Neuronal stem cell (in vitro differentiated cells): ENCODE measurements around the gene PSTPIP1.

Experiments
- DNase-seq: peaks from one replicate; pipeline ENCODE4 v3.0.0-alpha.2; 2013; ENCODE audit warnings: low spot score
- H2AFZ ChIP-seq: one replicate; pipeline ENCODE4 v1.6.1; 2013; ENCODE audit warnings: mild to moderate bottlenecking, low read length, inconsistent platforms
- H2AK5ac ChIP-seq: 2 replicates; pipeline ENCODE4 v1.6.1; 2013; ENCODE audit warnings: low read depth, mild to moderate bottlenecking, inconsistent platforms, low read length, moderate library complexity, mixed read lengths
- H2BK120ac ChIP-seq: 2 replicates; pipeline ENCODE4 v1.6.1; 2013; ENCODE audit warnings: low read depth, mild to moderate bottlenecking, inconsistent platforms, low read length, moderate library complexity, mixed read lengths
- H2BK12ac ChIP-seq: one replicate; pipeline ENCODE4 v1.6.1; 2013; ENCODE audit warnings: low read length, inconsistent platforms
- H2BK15ac ChIP-seq: 2 replicates; pipeline ENCODE4 v1.6.1; 2013; ENCODE audit warnings: mild to moderate bottlenecking, low read length, inconsistent platforms, mixed read lengths
- H2BK5ac ChIP-seq: one replicate; pipeline ENCODE4 v1.6.1; 2013; ENCODE audit warnings: inconsistent platforms, mild to moderate bottlenecking, low read length, moderate library complexity
- H3K14ac ChIP-seq: one replicate; pipeline ENCODE4 v1.6.1; 2013; ENCODE audit warnings: low read length, inconsistent platforms
- H3K18ac ChIP-seq: 2 replicates; pipeline ENCODE4 v1.6.1; 2013; ENCODE audit warnings: low read length, inconsistent platforms
- H3K23ac ChIP-seq: 2 replicates; pipeline ENCODE4 v1.6.1; 2013; ENCODE audit warnings: low read depth, mild to moderate bottlenecking, mixed read lengths, low read length, inconsistent platforms; ENCODE audit not compliant: poor library complexity
- H3K27ac ChIP-seq: replicated peaks from 3 replicates; pipeline ENCODE4 v1.5.1; 2013; ENCODE audit warnings: low read length, inconsistent platforms
- H3K27me3 ChIP-seq, 3 experiments: 2 replicates each; pipeline ENCODE4 v1.6.1; 2013; ENCODE audit warnings: low read length in 3 of 3, mild to moderate bottlenecking in 2 of 3, inconsistent platforms in 1 of 3, low read depth in 1 of 3, mixed read lengths in 1 of 3, moderate library complexity in 1 of 3; ENCODE audit not compliant: control insufficient read depth in 3 of 3, insufficient read depth in 3 of 3
- H3K36me3 ChIP-seq, 2 donors: replicated peaks in 1 of 2; 2 replicates each; pipeline ENCODE4 v1.6.1; 2013; ENCODE audit warnings: low read length in 2 of 2; ENCODE audit not compliant: control insufficient read depth in 2 of 2, insufficient read depth in 2 of 2
- H3K4ac ChIP-seq: 2 replicates; pipeline ENCODE4 v1.6.1; 2013; ENCODE audit warnings: inconsistent platforms, mild to moderate bottlenecking, low read length, moderate library complexity
- H3K4me1 ChIP-seq, 2 donors: 1 replicate in 1 of 2; 2 replicates in 1 of 2; pipeline ENCODE4 v1.6.1; 2013; ENCODE audit warnings: low read length in 2 of 2, low read depth in 1 of 2; ENCODE audit not compliant: control insufficient read depth in 2 of 2, insufficient read depth in 1 of 2
- H3K4me2 ChIP-seq: one replicate; pipeline ENCODE4 v1.6.1; 2013; ENCODE audit warnings: mild to moderate bottlenecking, low read length, inconsistent platforms; ENCODE audit not compliant: insufficient read depth, poor library complexity, severe bottlenecking
- H3K4me3 ChIP-seq, 2 donors: 2 replicates each; pipeline ENCODE4 v1.5.1; 2013; ENCODE audit warnings: low read length in 2 of 2, mild to moderate bottlenecking in 2 of 2, inconsistent platforms in 1 of 2, moderate library complexity in 1 of 2
- H3K79me1 ChIP-seq: one replicate; pipeline ENCODE4 v1.6.1; 2013; ENCODE audit warnings: low read depth, mild to moderate bottlenecking, inconsistent platforms, low read length, moderate library complexity
- H3K9ac ChIP-seq: one replicate; pipeline ENCODE4 v1.6.1; 2013; ENCODE audit warnings: mild to moderate bottlenecking, low read depth, low read length, inconsistent platforms; ENCODE audit not compliant: poor library complexity
- H3K9me3 ChIP-seq, 2 donors: replicated peaks in 1 of 2; 2 replicates each; pipeline versions ENCODE3 to v1.6.1; 2013; ENCODE audit warnings: low read length in 2 of 2, mild to moderate bottlenecking in 2 of 2, inconsistent platforms in 1 of 2, low read depth in 1 of 2, mixed read lengths in 1 of 2, moderate library complexity in 1 of 2; ENCODE audit not compliant: control insufficient read depth in 2 of 2, insufficient read depth in 1 of 2
- H4K8ac ChIP-seq: one replicate; pipeline ENCODE4 v1.6.1; 2013; ENCODE audit warnings: low read depth, mild to moderate bottlenecking, inconsistent platforms, low read length, moderate library complexity
- H4K91ac ChIP-seq: one replicate; pipeline ENCODE4 v1.6.1; 2013; ENCODE audit warnings: low read length, low read depth, mild to moderate bottlenecking, inconsistent platforms; ENCODE audit not compliant: poor library complexity
- WGBS, 2 donors: extraction: QIAGEN DNeasy Blood & Tissue Kit; methylation state at CpG; one replicate each; pipeline ENCODE4 v1.1.7; 2013; ENCODE audit warnings: missing lambda C conversion rate in 2 of 2, mixed read lengths in 1 of 2; ENCODE audit not compliant: insufficient read length in 2 of 2, insufficient replicate concordance in 1 of 2; ENCODE audit errors: extremely low coverage in 2 of 2; 5-methylcytosine and 5-hydroxymethylcytosine counted together

Gene PSTPIP1

DNA sequence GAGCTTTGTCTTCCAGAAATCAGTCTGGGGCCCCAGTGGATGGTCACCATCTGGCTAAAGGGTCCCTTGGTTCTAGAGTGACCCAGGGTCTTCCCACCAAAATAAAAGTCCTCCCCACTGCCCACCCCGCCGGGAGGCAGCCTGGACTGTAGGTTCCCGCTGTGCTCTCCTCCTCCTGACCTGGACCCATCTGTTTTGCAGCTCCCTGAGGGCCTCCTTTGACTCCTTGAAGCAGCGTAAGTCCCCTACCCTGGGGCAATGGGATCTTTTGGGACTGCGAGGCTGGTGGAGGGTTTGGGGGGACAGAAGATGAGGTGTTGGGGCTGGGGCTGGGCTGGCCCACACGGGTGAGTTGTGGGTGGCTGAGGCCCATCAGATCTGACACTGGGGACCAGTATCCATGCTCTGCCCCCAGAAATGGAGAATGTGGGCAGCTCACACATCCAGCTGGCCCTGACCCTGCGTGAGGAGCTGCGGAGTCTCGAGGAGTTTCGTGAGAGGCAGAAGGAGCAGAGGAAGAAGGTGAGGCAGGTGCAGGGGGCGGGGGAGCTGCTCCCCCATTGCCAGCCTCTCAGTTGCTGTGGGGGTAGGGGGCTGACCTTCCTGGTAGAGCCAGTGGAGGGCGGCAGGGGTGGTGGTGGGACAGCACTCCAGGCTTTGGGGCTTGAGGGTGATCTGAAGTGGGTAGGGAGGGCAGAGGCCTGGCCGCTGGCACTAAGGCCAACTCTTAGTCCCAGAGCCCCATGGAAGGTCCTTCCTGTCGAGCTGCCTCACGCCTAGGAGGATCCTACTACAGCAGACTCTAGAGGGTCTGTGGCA lies 30.4 kb downstream of the PSTPIP1 start:
- no CpG with 5 or more reads among the region's 15 CpGs for whole genome bisulfite sequencing, 2 donors
- Histone ChIP-seq H2AK5ac (peak overlapping the region; percentile 2), H3K23ac (no peak overlapping the region), H3K79me1 (no peaks in the 10 kb centered on the region), H2BK12ac (no peak overlapping the region), H3K4me2 (no peak overlapping the region), H2BK15ac (no peak overlapping the region), H2BK120ac (no peak overlapping the region), H4K91ac (no peak overlapping the region), H3K27ac (no peak overlapping the region), H2BK5ac (no peak overlapping the region), H3K36me3 (peaks cover 0 to under 1% of the 10 kb centered on the region in 2 donors), H3K14ac (no peak overlapping the region), H3K9me3 (peaks cover 0 to under 1% of the 10 kb centered on the region in 2 donors), H4K8ac (no peak overlapping the region), H3K18ac (no peak overlapping the region), H3K4me3 (no peak overlapping the region), H3K4ac (no peak overlapping the region), H3K9ac (no peak overlapping the region), H3K4me1 (peaks cover 8 to 17% of the 10 kb centered on the region in 2 donors), H2AFZ (no peak overlapping the region), H3K27me3 (peaks cover 0 to 20% (median 4%) of the 10 kb centered on the region in 3 experiments)
- no peak for DNase-seq

- H3K9ac ChIP-seq = no peak overlapping the region
- no peaks in the 10 kb centered on the region for H3K79me1 ChIP-seq
- no peak overlapping the region for H2BK5ac ChIP-seq
- no CpG with 5 or more reads among the region's 4 CpGs for WGBS, 2 donors
- no peak overlapping the region for H4K8ac ChIP-seq
- no peak overlapping the region for H3K4me3 ChIP-seq
- H3K36me3 ChIP-seq = no peaks in the 10 kb centered on the region
- peak overlapping the region; percentile 73 for H2BK120ac ChIP-seq
- no peak overlapping the region for H3K18ac ChIP-seq
- H3K4me1 ChIP-seq = peaks cover 15 to 24% of the 10 kb centered on the region in 2 donors
- peaks cover 0 to 20% (median 4%) of the 10 kb centered on the region in 3 experiments for H3K27me3 ChIP-seq
- DNase-seq = no peak
- H2BK15ac ChIP-seq = no peak overlapping the region
- no peak overlapping the region for H3K4me2 ChIP-seq
- H2AFZ ChIP-seq = no peak overlapping the region
- H3K9me3 ChIP-seq = no peaks in the 10 kb centered on the region
- H3K4ac ChIP-seq = no peak overlapping the region
- H2BK12ac ChIP-seq = no peak overlapping the region
- H3K23ac ChIP-seq = no peak overlapping the region
- no peak overlapping the region for H4K91ac ChIP-seq
- no peak overlapping the region for H3K27ac ChIP-seq
- H2AK5ac ChIP-seq = peak overlapping the region; percentile 88
- H3K14ac ChIP-seq = no peak overlapping the region
Observed at GRCh38 chr15:77025941-77026411, 31.1 kb downstream of the PSTPIP1 start.

DNA sequence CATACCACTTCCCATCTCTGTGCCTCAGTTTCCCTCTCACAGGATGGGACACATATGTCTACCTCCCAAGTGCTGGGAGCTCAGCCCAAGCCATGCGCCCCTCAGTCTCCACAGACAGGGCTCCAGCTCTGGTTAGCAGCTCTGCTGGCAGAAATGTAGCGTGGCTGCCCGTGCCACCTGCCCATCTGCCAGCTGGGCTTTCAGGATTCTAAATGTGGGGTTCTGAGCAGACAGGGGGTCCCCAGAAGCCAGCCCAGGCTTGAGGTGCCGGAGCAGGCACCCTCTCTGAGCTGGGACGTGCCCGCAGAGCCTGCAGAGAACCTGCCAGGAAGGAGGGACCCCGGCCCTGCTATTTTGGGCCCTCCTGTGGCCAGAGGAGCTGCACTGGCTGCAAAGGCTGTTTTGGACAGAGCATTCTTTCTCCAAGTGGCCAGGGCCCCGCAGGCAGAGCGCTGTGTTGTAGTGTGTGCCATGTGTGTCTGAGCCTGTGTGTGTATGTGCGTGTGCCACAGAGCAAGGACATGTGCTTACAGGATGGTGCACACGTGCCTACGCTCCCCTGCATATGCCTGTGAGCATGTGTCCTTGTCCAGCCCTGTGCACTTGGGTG lies 31.7 kb downstream of the PSTPIP1 start:
- no CpG with 5 or more reads among the region's 12 CpGs for WGBS, 2 donors
- no peak for DNase-seq

GRCh38 chr15:77027111-77027696 lies 32.3 kb downstream of the PSTPIP1 start:
- H2BK15ac ChIP-seq = peak overlapping the region; percentile 59
- no peak overlapping the region for H3K4ac ChIP-seq
- peak overlapping the region in 1 of 2 donors; percentile 22 for H3K4me3 ChIP-seq
- no peaks in the 10 kb centered on the region for H3K36me3 ChIP-seq
- peak overlapping the region; percentile 8 for H2BK12ac ChIP-seq
- H3K9me3 ChIP-seq = no peaks in the 10 kb centered on the region
- H3K27ac ChIP-seq = no peak overlapping the region
- no peak for DNase-seq
- H3K4me1 ChIP-seq = peaks cover 24 to 30% of the 10 kb centered on the region in 2 donors
- peak overlapping the region; percentile 47 for H3K23ac ChIP-seq
- peak overlapping the region; percentile 78 for H3K9ac ChIP-seq
- H3K79me1 ChIP-seq = no peaks in the 10 kb centered on the region
- no peak overlapping the region for H4K8ac ChIP-seq
- H2BK120ac ChIP-seq = peak overlapping the region; percentile 73
- H3K27me3 ChIP-seq = peaks cover 0 to 20% (median 4%) of the 10 kb centered on the region in 3 experiments
- H2AK5ac ChIP-seq = peak overlapping the region; percentile 65
- H2BK5ac ChIP-seq = no peak overlapping the region
- WGBS, 2 donors = no CpG with 5 or more reads among the region's 12 CpGs
- H3K4me2 ChIP-seq = no peak overlapping the region
- peak overlapping the region; percentile 83 for H3K18ac ChIP-seq
- H3K14ac ChIP-seq = peak overlapping the region; percentile 27
- H4K91ac ChIP-seq = no peak overlapping the region
- H2AFZ ChIP-seq = no peak overlapping the region

More for the DNA sequence above, 31.7 kb downstream of the PSTPIP1 start:
- no peak overlapping the region for H2AFZ ChIP-seq
- no peaks in the 10 kb centered on the region for H3K36me3 ChIP-seq
- H3K79me1 ChIP-seq = no peaks in the 10 kb centered on the region
- H3K4me1 ChIP-seq = peaks cover 21 to 30% of the 10 kb centered on the region in 2 donors
- H3K4me2 ChIP-seq = no peak overlapping the region
- no peak overlapping the region for H3K27ac ChIP-seq
- H4K8ac ChIP-seq = no peak overlapping the region
- H3K9me3 ChIP-seq = no peaks in the 10 kb centered on the region
- H3K9ac ChIP-seq = no peak overlapping the region
- H3K23ac ChIP-seq = no peak overlapping the region
- no peak overlapping the region for H2BK12ac ChIP-seq
- H3K4ac ChIP-seq = no peak overlapping the region
- H2BK15ac ChIP-seq = no peak overlapping the region
- no peak overlapping the region for H2BK5ac ChIP-seq
- no peak overlapping the region for H3K14ac ChIP-seq
- H3K27me3 ChIP-seq = peaks cover 0 to 20% (median 4%) of the 10 kb centered on the region in 3 experiments
- H2BK120ac ChIP-seq = peak overlapping the region; percentile 73
- peak overlapping the region in 1 of 2 donors; percentile 16 for H3K4me3 ChIP-seq
- H2AK5ac ChIP-seq = peak overlapping the region; percentile 88
- no peak overlapping the region for H4K91ac ChIP-seq
- H3K18ac ChIP-seq = peak overlapping the region; percentile 54
